HK-2 (cell line): ENCODE measurements around the gene TAF1C.
"Not testable (repeated sequence)": the region's sequence is repeated elsewhere in the genome, so short reads cannot be mapped to it uniquely, and the experiment has no call there.

ENCODE experiments used
- DNase-seq: peaks from one replicate; pipeline ENCODE4 v3.0.0-alpha.2; 2018; ENCODE audit not compliant: unreplicated experiment

The TAF1C gene

GRCh38 chr16:84212154-84212553 lies 25.3 kb upstream of the TAF1C start:
- DNase-seq, result no peak

GRCh38 chr16:84209989-84210388 lies 23.1 kb upstream of the TAF1C start:
- no peak for DNase-seq

- no peak for DNase-seq
These were observed 21.0 kb upstream of the TAF1C start for GRCh38 chr16:84207879-84208278.

- no peak for DNase-seq
These were observed 20.4 kb upstream of the TAF1C start for GRCh38 chr16:84207251-84207650.

- no peak for DNase-seq
These were observed 19.3 kb upstream of the TAF1C start for GRCh38 chr16:84205976-84206691.

GRCh38 chr16:84205123-84205522 lies 18.3 kb upstream of the TAF1C start:
- not testable (repeated sequence) for DNase-seq

GRCh38 chr16:84204551-84204950 lies 17.7 kb upstream of the TAF1C start:
- not testable (repeated sequence) for DNase-seq

GRCh38 chr16:84199861-84200260 lies 13.0 kb upstream of the TAF1C start:
- no peak for DNase-seq

GRCh38 chr16:84199097-84199496 lies 12.2 kb upstream of the TAF1C start:
- DNase-seq, result no peak

- peak; percentile 52 for DNase-seq
These were observed 11.5 kb upstream of the TAF1C start for GRCh38 chr16:84198401-84198800.

GRCh38 chr16:84197466-84198128 lies 10.7 kb upstream of the TAF1C start:
- DNase-seq, result no peak

GRCh38 chr16:84196727-84197394 lies 10.0 kb upstream of the TAF1C start:
- DNase-seq, result no peak

GRCh38 chr16:84196101-84196500 lies 9.2 kb upstream of the TAF1C start:
- DNase-seq, result no peak

- DNase-seq, result no peak
These were observed 8.6 kb upstream of the TAF1C start for GRCh38 chr16:84195201-84196093.

- no peak for DNase-seq
These were observed 7.8 kb upstream of the TAF1C start for GRCh38 chr16:84194470-84195200.

GRCh38 chr16:84194018-84194417 lies 7.2 kb upstream of the TAF1C start:
- DNase-seq, result no peak

GRCh38 chr16:84193480-84193879 lies 6.6 kb upstream of the TAF1C start:
- no peak for DNase-seq

GRCh38 chr16:84191466-84191865 lies 4.6 kb upstream of the TAF1C start:
- DNase-seq, result no peak

GRCh38 chr16:84190731-84191388 lies 4.0 kb upstream of the TAF1C start, which contains the start of gene ADAD2:
Gene ADAD2, plus strand, starts transcription at chr16:84191157. Its CDS starts 74 bp downstream, at chr16:84191231.
- no peak for DNase-seq

GRCh38 chr16:84184775-84185174 lies 2.1 kb downstream of the TAF1C start:
- DNase-seq, result no peak
